Caco-2 (cell line): ENCODE measurements around the gene GLT6D1. TPM values are rescaled to one million over a fixed set of nuclear protein-coding genes. Genes with fewer than 3 reads are reported as not detected.

Source experiments
- BruUV-seq: library from RNA; stranded (reverse); fragments of 400-500 nt; replicated peaks from 2 replicates; lab custom pipeline; 2021; lab: Mats Ljungman, UMichigan
- CTCF ChIA-PET: fragments of 300-600 bp; sonication (Branson Sonifier 250); formaldehyde crosslinking; loops from one replicate; lab custom pipeline; 2022; ENCODE audit warnings: antibody characterized with exemption; lab: Charles Lee
- POLR2A ChIA-PET: fragments of 300-600 bp; sonication (Branson Sonifier 250); formaldehyde crosslinking; loops from one replicate; lab custom pipeline; 2022; ENCODE audit warnings: antibody characterized with exemption; lab: Charles Lee
- DNase-seq, 2 experiments: peaks; one replicate each; pipeline versions ENCODE4 v3.0.0 to v3.0.0-alpha.2; 2020 to 2022
- H3K27me3 ChIP-seq: replicated peaks from 2 replicates; pipeline ENCODE4 v1.6.0; 2011; ENCODE audit warnings: low read length; ENCODE audit not compliant: control insufficient read depth, insufficient read depth
- H3K36me3 ChIP-seq: 2 replicates; pipeline ENCODE4 v1.5.1; 2011; ENCODE audit warnings: low read length; ENCODE audit not compliant: control insufficient read depth, insufficient read depth
- H3K4me1 ChIP-seq: fragments of 250-450 bp; sonication (Bioruptor Pico); 2 replicates; pipeline ENCODE4 v1.5.1; 2020; ENCODE audit warnings: mild to moderate bottlenecking
- H3K4me3 ChIP-seq: 2 replicates; pipeline ENCODE4 v1.5.1; 2011; ENCODE audit warnings: low read depth, mild to moderate bottlenecking, control low read depth, low read length
- H3K9me3 ChIP-seq: fragments of 250-450 bp; sonication (Bioruptor Pico); 2 replicates; pipeline ENCODE4 v1.5.1; 2020; ENCODE audit warnings: mild to moderate bottlenecking, moderate library complexity
- H3K27ac Mint-ChIP-seq: one replicate; pipeline ENCODE4 v1.8.0; 2022; ENCODE audit warnings: mixed read lengths; ENCODE audit not compliant: unreplicated experiment
- H3K27me3 Mint-ChIP-seq: one replicate; pipeline ENCODE4 v1.8.0; 2022; ENCODE audit warnings: mixed read lengths; ENCODE audit not compliant: insufficient read depth, unreplicated experiment
- H3K36me3 Mint-ChIP-seq: one replicate; pipeline ENCODE4 v1.8.0; 2022; ENCODE audit warnings: mild to moderate bottlenecking, mixed read lengths; ENCODE audit not compliant: insufficient read depth, unreplicated experiment
- H3K4me1 Mint-ChIP-seq: one replicate; pipeline ENCODE4 v1.8.0; 2022; ENCODE audit warnings: low read depth, mixed read lengths; ENCODE audit not compliant: unreplicated experiment
- H3K4me3 Mint-ChIP-seq: one replicate; pipeline ENCODE4 v1.8.0; 2022; ENCODE audit warnings: mild to moderate bottlenecking, moderate library complexity, mixed read lengths; ENCODE audit not compliant: unreplicated experiment
- H3K9me3 Mint-ChIP-seq: one replicate; pipeline ENCODE4 v1.8.0; 2022; ENCODE audit warnings: mixed read lengths; ENCODE audit not compliant: unreplicated experiment
- CTCF ChIP-seq, 2 experiments: fragments of 200-600 bp in 1 of 2; IDR thresholded peaks; 1 replicate in 1 of 2; 2 replicates in 1 of 2; pipeline versions ENCODE4 v1.5.1 to v1.8.0; 2011 to 2022; ENCODE audit warnings: antibody characterized with exemption in 1 of 2, control low read depth in 1 of 2, inconsistent platforms in 1 of 2, low read depth in 1 of 2, low read length in 1 of 2, mild to moderate bottlenecking in 1 of 2, moderate library complexity in 1 of 2; ENCODE audit not compliant: insufficient read depth in 1 of 2, severe bottlenecking in 1 of 2, unreplicated experiment in 1 of 2
- intact Hi-C: fragments of 100-400 bp; cut with micrococcal nuclease; formaldehyde crosslinking; loops from one replicate; pipeline ENCODE4 v1.10.0; 2022; ENCODE audit not compliant: unreplicated experiment
- total RNA-seq: library from RNA; stranded (reverse); gene quantifications from 2 replicates; pipeline ENCODE4 v1.2.3, GENCODE V29; 2022

GLT6D1 gene
- total RNA-seq, 1 experiment from 2014 or later: not detected

GRCh38 chr9:135611875-135612209, 27.5 kb downstream of the GLT6D1 start:
- DNase-seq: no peak
- no TSS peak for BruUV-seq
- no peak overlapping the region for H3K4me3 ChIP-seq
- Mint-ChIP-seq H3K27me3 (peaks cover 14% of the 10 kb centered on the region), H3K4me3 (no peak overlapping the region), H3K9me3 (peaks cover 10% of the 10 kb centered on the region), H3K36me3 (no peaks in the 10 kb centered on the region), H3K4me1 (no peaks in the 10 kb centered on the region), H3K27ac (no peak overlapping the region)
- no peaks in the 10 kb centered on the region for H3K4me1 ChIP-seq
- no peaks in the 10 kb centered on the region for H3K9me3 ChIP-seq
- intact Hi-C loops: no loop called here
- POLR2A ChIA-PET: no interaction called here
- H3K36me3 ChIP-seq: no peaks in the 10 kb centered on the region
- no peaks in the 10 kb centered on the region for H3K27me3 ChIP-seq
- CTCF ChIA-PET: no interaction called here
- TF ChIP-seq CTCF (IDR thresholded peaks at IDR 0.05; ENCODE audit: insufficient read depth in 1 of 2, low read depth in 1 of 2, low read length in 1 of 2, severe bottlenecking in 1 of 2, unreplicated experiment in 1 of 2): no peak

- Histone ChIP-seq H3K36me3 (no peaks in the 10 kb centered on the region), H3K4me3 (no peak overlapping the region), H3K9me3 (no peaks in the 10 kb centered on the region), H3K27me3 (no peaks in the 10 kb centered on the region), H3K4me1 (no peaks in the 10 kb centered on the region)
- H3K36me3 Mint-ChIP-seq: no peaks in the 10 kb centered on the region
- peaks cover 14% of the 10 kb centered on the region for H3K27me3 Mint-ChIP-seq
- no peaks in the 10 kb centered on the region for H3K4me1 Mint-ChIP-seq
- H3K4me3 Mint-ChIP-seq: no peak overlapping the region
- POLR2A ChIA-PET: no interaction called here
- CTCF ChIA-PET: no interaction called here
- BruUV-seq: no TSS peak
- intact Hi-C loops: no loop called here
- no peak overlapping the region for H3K27ac Mint-ChIP-seq
- no peak for TF ChIP-seq CTCF (IDR thresholded peaks at IDR 0.05; ENCODE audit: insufficient read depth in 1 of 2, low read depth in 1 of 2, low read length in 1 of 2, severe bottlenecking in 1 of 2, unreplicated experiment in 1 of 2)
- peaks cover 10% of the 10 kb centered on the region for H3K9me3 Mint-ChIP-seq
- no peak for DNase-seq
These were observed 28.0 kb downstream of the GLT6D1 start for GRCh38 chr9:135611142-135611874.

GRCh38 chr9:135610290-135611141, 28.8 kb downstream of the GLT6D1 start:
- CTCF ChIA-PET: no interaction called here

More at GRCh38 chr9:135610290-135611141, 28.8 kb downstream of the GLT6D1 start:
- intact Hi-C loops: no loop called here
- Histone ChIP-seq H3K27me3 (no peaks in the 10 kb centered on the region), H3K4me1 (no peaks in the 10 kb centered on the region), H3K36me3 (no peaks in the 10 kb centered on the region), H3K9me3 (no peaks in the 10 kb centered on the region), H3K4me3 (no peak overlapping the region)
- H3K36me3 Mint-ChIP-seq: no peaks in the 10 kb centered on the region
- no peak for TF ChIP-seq CTCF (IDR thresholded peaks at IDR 0.05; ENCODE audit: insufficient read depth in 1 of 2, low read depth in 1 of 2, low read length in 1 of 2, severe bottlenecking in 1 of 2, unreplicated experiment in 1 of 2)
- no peaks in the 10 kb centered on the region for H3K4me1 Mint-ChIP-seq
- peaks cover 14% of the 10 kb centered on the region for H3K27me3 Mint-ChIP-seq
- POLR2A ChIA-PET: no interaction called here
- H3K9me3 Mint-ChIP-seq: peaks cover 10% of the 10 kb centered on the region
- no peak overlapping the region for H3K4me3 Mint-ChIP-seq
- H3K27ac Mint-ChIP-seq: no peak overlapping the region
- no peak for DNase-seq
- no TSS peak for BruUV-seq
